Ovary (tissue), 9 donors: ENCODE data around the gene SLC12A8. TPM values are rescaled to one million over a fixed set of nuclear protein-coding genes. Genes with fewer than 3 reads are reported as not detected.

Experiments
- DNase-seq, 5 donors: peaks; one replicate each; pipeline ENCODE4 v3.0.0-alpha.2; 2019 to 2020
- H3K27ac ChIP-seq, 2 donors: fragments of 200-600 bp; one replicate each; pipeline versions ENCODE4 v1.5.1 to v1.8.0; 2019 to 2022
- H3K27me3 ChIP-seq: fragments of 200-600 bp; one replicate; pipeline ENCODE4 v1.8.0; 2022
- H3K36me3 ChIP-seq: fragments of 200-600 bp; sonication (generic); one replicate; pipeline ENCODE4 v1.5.1; 2019
- H3K4me1 ChIP-seq: one replicate; pipeline ENCODE4 v1.8.1; 2013; ENCODE audit warnings: mild to moderate bottlenecking, moderate library complexity; ENCODE audit not compliant: insufficient read depth
- H3K4me3 ChIP-seq: fragments of 200-600 bp; sonication (generic); one replicate; pipeline ENCODE4 v1.5.1; 2017
- H3K9me3 ChIP-seq, 2 donors: fragments of 200-600 bp in 1 of 2; sonication (generic) in 1 of 2; one replicate each; pipeline versions ENCODE4 v1.5.1 to v1.8.1; 2013 to 2019; ENCODE audit warnings: mild to moderate bottlenecking in 1 of 2, moderate library complexity in 1 of 2
- CTCF ChIP-seq, 3 donors: fragments of 450-650 bp in 2 of 3; fragments of 200-600 bp in 1 of 3; IDR thresholded peaks; one replicate each; pipeline versions ENCODE4 v1.5.1 to v1.8.0; 2016 to 2022; ENCODE audit warnings: antibody characterized with exemption in 3 of 3, mild to moderate bottlenecking in 1 of 3
- EP300 ChIP-seq: sonication (generic); formaldehyde crosslinking; IDR thresholded peaks from one replicate; pipeline ENCODE4 v1.6.1; 2017; ENCODE audit warnings: antibody characterized with exemption
- POLR2A ChIP-seq: fragments of 450-650 bp; IDR thresholded peaks from one replicate; pipeline ENCODE4 v1.6.1; 2017; ENCODE audit warnings: antibody characterized with exemption, mild to moderate bottlenecking, moderate library complexity
- WGBS, 3 donors: extraction: QIAGEN DNeasy Blood & Tissue Kit in 1 of 3; methylation state at CpG; one replicate each; pipeline versions ENCODE4 v1.1.5 to v1.1.7; 2013 to 2017; 5-methylcytosine and 5-hydroxymethylcytosine counted together
- intact Hi-C, 4 donors: fragments of 100-400 bp; cut with DNase I; formaldehyde crosslinking; loops; one replicate each; pipeline versions ENCODE4 v1.11.0 to v1.15.1; 2022 to 2023
- polyA plus RNA-seq, 2 donors: library from polyadenylated mRNA; stranded (reverse); fragments of 200-250 nt in 1 of 2; fragments of 350-450 nt in 1 of 2; fragmentation: Illumina TruSeq in 1 of 2; extraction: RNeasy Lipid Tissue Mini Kit (QIAGEN cat#74804) in 1 of 2; gene quantifications; one replicate each; pipeline ENCODE4 v1.2.3, GENCODE V29; 2013 to 2014
- total RNA-seq, 7 donors: library from RNA; depleted of rRNA in 2 of 7; stranded (reverse); fragments of >200 nt in 2 of 7; fragmentation: NEBNext Ultra II Directional in 3 of 7; extraction: Animal tissue kit (Norgen Biotek cat#: 25700) in 3 of 7; gene quantifications; one replicate each; pipeline versions ENCODE4 v1.1.0 to v1.2.4, GENCODE V29; 2016 to 2023
- donor health status: DM: no; HTN: no; CAD: no; lungs with moderate emphysema.
- donor health status: DM: no; HTN: no; CAD: no.
- donor health status: Bipolar disorder and iron deficiency.
- donor health status: DM: yes; HTN: yes; CAD: no.
- donor health status: DM: no; HTN: no; CAD: no.
- donor health status: DM: yes; HTN: yes; CAD: no.

SLC12A8 gene
- total and polyA plus RNA-seq, 9 donors: 0.28 to 11.5 (median 1.5) TPM

- DNase-seq: peak in 1 of 5 donors; percentile 26
- H3K4me1 ChIP-seq: no peaks in the 10 kb centered on the region
- 47 to 76% (median 50%) methylated on average over 4 of the region's 4 CpGs for WGBS, 3 donors
- H3K4me3 ChIP-seq: no peak overlapping the region
- intact Hi-C loops: no loop called here
- H3K36me3 ChIP-seq: no peaks in the 10 kb centered on the region
- H3K27me3 ChIP-seq: no peaks in the 10 kb centered on the region
- no peak for TF ChIP-seq POLR2A
- no peak overlapping the region for H3K27ac ChIP-seq
- no peaks in the 10 kb centered on the region for H3K9me3 ChIP-seq
Observed at GRCh38 chr3:125240496-125240895, 27.9 kb upstream of the SLC12A8 start.

- Histone ChIP-seq H3K4me1 (no peaks in the 10 kb centered on the region), H3K27ac (no peak overlapping the region), H3K27me3 (no peaks in the 10 kb centered on the region), H3K36me3 (no peaks in the 10 kb centered on the region), H3K9me3 (no peaks in the 10 kb centered on the region), H3K4me3 (no peak overlapping the region)
- no peak for DNase-seq
- intact Hi-C loops: loop anchor here in 1 of 4 donors (10.0 kb wide), 1 partner anchor 196 kb away; no protein-coding TSS in a partner anchor
- TF ChIP-seq CTCF (IDR thresholded peaks at IDR 0.05) (no peak), POLR2A (no peak), EP300 (no peak)
- 67 to 77% (median 74%) methylated on average over 3 of the region's 3 CpGs for WGBS, 3 donors
Observed at GRCh38 chr3:125239266-125239665, 26.7 kb upstream of the SLC12A8 start.

GRCh38 chr3:125238759-125239158, 26.2 kb upstream of the SLC12A8 start:
- intact Hi-C loops: loop anchor here in 1 of 4 donors (10.0 kb wide), 1 partner anchor 196 kb away; no protein-coding TSS in a partner anchor
- H3K27ac ChIP-seq: no peak overlapping the region
- H3K27me3 ChIP-seq: no peaks in the 10 kb centered on the region
- DNase-seq: no peak
- no peaks in the 10 kb centered on the region for H3K4me1 ChIP-seq
- no peaks in the 10 kb centered on the region for H3K9me3 ChIP-seq
- WGBS, 3 donors: 95 to 96% (median 96%) methylated on average over 3 of the region's 3 CpGs
- TF ChIP-seq CTCF (IDR thresholded peaks at IDR 0.05): no peak
- H3K4me3 ChIP-seq: no peak overlapping the region
- H3K36me3 ChIP-seq: no peaks in the 10 kb centered on the region

GRCh38 chr3:125236331-125236903, 23.9 kb upstream of the SLC12A8 start:
- H3K27ac ChIP-seq: no peak overlapping the region
- WGBS, 3 donors: 24 to 51% (median 43%) methylated on average over 6 of the region's 6 CpGs
- no peak for TF ChIP-seq POLR2A
- TF ChIP-seq CTCF (IDR thresholded peaks at IDR 0.05): no peak
- no peak for TF ChIP-seq EP300

GRCh38 chr3:125234831-125235230, 22.3 kb upstream of the SLC12A8 start:
- Histone ChIP-seq H3K27ac (no peak overlapping the region), H3K4me1 (no peaks in the 10 kb centered on the region), H3K36me3 (no peaks in the 10 kb centered on the region), H3K27me3 (no peaks in the 10 kb centered on the region), H3K4me3 (no peak overlapping the region), H3K9me3 (no peaks in the 10 kb centered on the region)
- intact Hi-C loops: loop anchor here in 1 of 4 donors (10.0 kb wide), 1 partner anchor 200 kb away; no protein-coding TSS in a partner anchor
- WGBS, 3 donors: 91 to 93% (median 92%) methylated on average over 1 of the region's 1 CpG
- TF ChIP-seq CTCF (IDR thresholded peaks at IDR 0.05) (no peak), POLR2A (no peak), EP300 (no peak)
- no peak for DNase-seq

More at GRCh38 chr3:125236331-125236903, 23.9 kb upstream of the SLC12A8 start:
- H3K27me3 ChIP-seq: no peaks in the 10 kb centered on the region
- intact Hi-C loops: loop anchor here in 1 of 4 donors (10.0 kb wide), 1 partner anchor 198 kb away; no protein-coding TSS in a partner anchor
- H3K36me3 ChIP-seq: no peaks in the 10 kb centered on the region
- no peaks in the 10 kb centered on the region for H3K4me1 ChIP-seq
- DNase-seq: no peak
- no peaks in the 10 kb centered on the region for H3K9me3 ChIP-seq
- H3K4me3 ChIP-seq: no peak overlapping the region
